ENCODE results near the gene PRMT9. TPM values are rescaled to one million over a fixed set of nuclear protein-coding genes. Genes with fewer than 3 reads are reported as not detected.

PRMT9 gene
- total and polyA plus RNA-seq, 9 of the 15 experiments (the other 6 are each of a cell fraction or from before 2014, with no cell fraction given), result 3.5 to 15.6 (median 7.2) TPM

DNA sequence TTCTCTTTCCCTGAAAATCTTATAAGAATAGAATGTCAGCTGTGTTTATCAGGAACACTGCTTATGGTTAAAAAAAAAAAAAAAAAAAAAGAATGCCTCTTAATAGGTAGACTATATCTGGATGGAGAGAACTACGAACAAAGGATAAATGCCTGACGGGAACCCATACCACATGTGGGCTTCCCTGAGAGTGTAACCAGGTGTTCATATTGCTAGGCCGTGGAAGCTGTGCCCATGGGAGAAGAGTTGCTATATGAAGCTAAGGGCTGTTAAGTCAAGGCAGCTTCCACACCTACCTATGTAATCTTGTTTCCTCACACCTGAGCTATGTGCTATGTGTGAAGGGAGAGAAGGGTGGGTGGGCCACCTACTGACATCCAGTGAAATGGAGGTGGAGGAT is 39.5 kb downstream of the PRMT9 start:
- Histone ChIP-seq H3K4me2 (ENCODE audit: insufficient read depth, low read length) (no peak overlapping the region), H3K4me1 (replicated peaks in 1 of 2; ENCODE audit: control insufficient read depth in 2 of 2, insufficient read depth in 2 of 2, low read length in 2 of 2) (no peaks in the 10 kb centered on the region), H3K9me1 (ENCODE audit: control insufficient read depth, insufficient read depth, low read length) (no peaks in the 10 kb centered on the region), H3K9ac (ENCODE audit: insufficient read depth in 1 of 2, low read depth in 2 of 2, low read length in 2 of 2) (no peak overlapping the region), H3K36me3 (ENCODE audit: control insufficient read depth, insufficient read depth, low read length) (peaks cover 20% of the 10 kb centered on the region; the same call in 2 of the 3 replicates), H3K4me3 (no peak overlapping the region), H3K27me3 (ENCODE audit: control insufficient read depth in 2 of 2, insufficient read depth in 2 of 2, low read length in 2 of 2) (no peaks in the 10 kb centered on the region), H3K79me2 (ENCODE audit: control insufficient read depth, insufficient read depth, low read length) (peaks cover 18% of the 10 kb centered on the region), H2AFZ (ENCODE audit: low read depth, low read length) (no peak overlapping the region), H3K27ac (ENCODE audit: extremely low read depth, low read depth, low read length) (no peak overlapping the region), H3K9me3 (replicated peaks; ENCODE audit: control insufficient read depth, insufficient read depth, low read depth, low read length) (no peaks in the 10 kb centered on the region), H4K20me1 (replicated peaks; ENCODE audit: control insufficient read depth, insufficient read depth, low read length) (no peaks in the 10 kb centered on the region)
- no peak for TF ChIP-seq GTF2F1 (IDR thresholded peaks at IDR 0.05; ENCODE audit: low read depth, low read length)
- no peak for TF ChIP-seq EHMT2 (IDR thresholded peaks at IDR 0.05)
- no peak for TF ChIP-seq POLR3A (IDR thresholded peaks at IDR 0.05; ENCODE audit: borderline replicate concordance, extremely low read depth, insufficient read depth, insufficient read length)
- TF ChIP-seq HSF4 (CRISPR knock-in tag; IDR thresholded peaks at IDR 0.05; ENCODE audit: borderline replicate concordance), result no peak
- no peak for TF ChIP-seq CREB1 (IDR thresholded peaks at IDR 0.05)
- TF ChIP-seq CREB1 (CRISPR knock-in tag; IDR thresholded peaks at IDR 0.05), result no peak
- TF ChIP-seq, protein P1, sequence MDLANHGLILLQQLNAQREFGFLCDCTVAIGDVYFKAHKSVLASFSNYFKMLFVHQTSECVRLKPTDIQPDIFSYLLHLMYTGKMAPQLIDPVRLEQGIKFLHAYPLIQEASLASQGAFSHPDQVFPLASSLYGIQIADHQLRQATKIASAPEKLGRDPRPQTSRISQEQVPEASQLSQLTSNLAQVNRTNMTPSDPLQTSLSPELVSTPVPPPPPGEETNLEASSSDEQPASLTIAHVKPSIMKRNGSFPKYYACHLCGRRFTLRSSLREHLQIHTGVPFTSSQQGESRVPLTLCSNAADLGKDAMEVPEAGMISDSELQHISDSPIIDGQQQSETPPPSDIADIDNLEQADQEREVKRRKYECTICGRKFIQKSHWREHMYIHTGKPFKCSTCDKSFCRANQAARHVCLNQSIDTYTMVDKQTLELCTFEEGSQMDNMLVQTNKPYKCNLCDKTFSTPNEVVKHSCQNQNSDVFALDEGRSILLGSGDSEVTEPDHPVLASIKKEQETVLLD (IDR thresholded peaks at IDR 0.05), result no peak
- no peak for TF ChIP-seq ZNF354B (CRISPR knock-in tag; IDR thresholded peaks at IDR 0.05)
- no peak for TF ChIP-seq MECOM (CRISPR knock-in tag; IDR thresholded peaks at IDR 0.05)
- no peak for TF ChIP-seq HEY1 (CRISPR knock-in tag; IDR thresholded peaks at IDR 0.05; ENCODE audit: borderline replicate concordance)
- ChIA-PET POLR2A (no interaction called here), CTCF (ENCODE audit: low intra/inter-chr PET ratio) (no interaction called here)
- no peak for FAIRE-seq
- ATAC-seq, result no peak
- WGBS (ENCODE audit: insufficient coverage, low coverage, missing lambda C conversion rate), result 90% methylated on average over 2 of the region's 3 CpGs
- in situ Hi-C loops (cut with MboI), result no loop called here
- no TSS peak for BruUV-seq (replicated peaks)
- intact Hi-C loops (cut with micrococcal nuclease), result no loop called here
- DNase-seq (ENCODE audit: extremely low read depth in 1 of 4, low spot score in 3 of 4), result no peak

Measured in K562 (cell line).